K562 (cell line): ENCODE data around the gene LPGAT1. TPM values are rescaled to one million over a fixed set of nuclear protein-coding genes. Genes with fewer than 3 reads are reported as not detected.

Source experiments
- ATAC-seq: fragments of 200-7000 bp; cut with Tn5 transposase; 3 replicates; pipeline ENCODE4 v1.9.1; 2020; ENCODE audit warnings: moderate library complexity
- BruUV-seq: library from RNA; stranded (reverse); fragments of 400-500 nt; replicated peaks from 2 replicates; lab custom pipeline; 2021; lab: Mats Ljungman, UMichigan
- CTCF ChIA-PET: fragments of 300-600 bp; formaldehyde crosslinking; extraction: SDS; loops from one replicate; lab custom pipeline; 2021; ENCODE audit warnings: low intra/inter-chr PET ratio; lab: Yijun Ruan, JAX
- POLR2A ChIA-PET: fragments of 300-600, 350-650 bp; sonication (Branson Sonifier 250); formaldehyde crosslinking; extraction: SDS; loops from one replicate; lab custom pipeline; 2021; ENCODE audit warnings: antibody characterized with exemption, inconsistent platforms; lab: Yijun Ruan, JAX
- DNase-seq, 4 experiments: peaks; one replicate each; pipeline versions ENCODE4 v3.0.0 to v3.0.0-alpha.2; 2011 to 2018; ENCODE audit warnings: low spot score in 3 of 4, mixed read lengths in 3 of 4; ENCODE audit errors: extremely low read depth in 1 of 4
- FAIRE-seq: peaks from 2 replicates; lab custom pipeline; 2011; peaks lifted over from hg19 to GRCh38; lab: Jason Lieb, UNC
- H2AFZ ChIP-seq: 2 replicates; pipeline ENCODE4 v1.6.0; 2011; ENCODE audit warnings: low read depth, low read length, control low read depth, inconsistent platforms
- H3K27ac ChIP-seq: fragments of 200-600 bp; 3 replicates; pipeline ENCODE4 v1.8.0; 2011; ENCODE audit warnings: low read depth, mild to moderate bottlenecking, control low read depth, inconsistent platforms, low read length, moderate library complexity, mixed read lengths; ENCODE audit errors: extremely low read depth
- H3K27me3 ChIP-seq, 2 experiments: fragments of 300-600 bp in 1 of 2; 2 replicates in 1 of 2; 3 replicates in 1 of 2; pipeline versions ENCODE4 v1.6.0 to v1.8.0; 2011; ENCODE audit warnings: inconsistent platforms in 2 of 2, low read length in 2 of 2, mild to moderate bottlenecking in 1 of 2, mixed read lengths in 1 of 2, moderate library complexity in 1 of 2; ENCODE audit not compliant: control insufficient read depth in 2 of 2, insufficient read depth in 2 of 2
- H3K36me3 ChIP-seq: fragments of 300-600 bp; 3 replicates; pipeline ENCODE4 v1.8.0; 2011; ENCODE audit warnings: mild to moderate bottlenecking, low read length, inconsistent platforms; ENCODE audit not compliant: control insufficient read depth, insufficient read depth
- H3K4me1 ChIP-seq, 2 experiments: fragments of 200-600 bp in 1 of 2; replicated peaks in 1 of 2; 2 replicates in 1 of 2; 3 replicates in 1 of 2; pipeline versions ENCODE4 v1.5.1 to v1.8.0; 2011; ENCODE audit warnings: inconsistent platforms in 2 of 2, low read length in 2 of 2, mild to moderate bottlenecking in 1 of 2, mixed read lengths in 1 of 2, moderate library complexity in 1 of 2; ENCODE audit not compliant: control insufficient read depth in 2 of 2, insufficient read depth in 2 of 2
- H3K4me2 ChIP-seq: 2 replicates; pipeline ENCODE4 v1.6.1; 2011; ENCODE audit warnings: low read length, control low read depth, inconsistent platforms, mixed read lengths; ENCODE audit not compliant: insufficient read depth
- H3K4me3 ChIP-seq: fragments of 200-600 bp; sonication (generic), shearing (Covaris generic); 2 replicates; pipeline ENCODE4 v1.5.1; 2016; ENCODE audit warnings: control low read depth, inconsistent platforms
- H3K79me2 ChIP-seq: fragments of 200-600 bp; 3 replicates; pipeline ENCODE4 v1.8.0; 2011; ENCODE audit warnings: low read length, inconsistent platforms; ENCODE audit not compliant: control insufficient read depth, insufficient read depth
- H3K9ac ChIP-seq, 2 experiments: 2 replicates each; pipeline versions ENCODE4 v1.6.0 to v1.6.1; 2011; ENCODE audit warnings: low read depth in 2 of 2, low read length in 2 of 2, control low read depth in 1 of 2, inconsistent platforms in 1 of 2, mild to moderate bottlenecking in 1 of 2, mixed read lengths in 1 of 2; ENCODE audit not compliant: insufficient read depth in 1 of 2
- H3K9me1 ChIP-seq: one replicate; pipeline ENCODE4 v1.6.0; 2011; ENCODE audit warnings: inconsistent platforms, mild to moderate bottlenecking, low read length, moderate library complexity; ENCODE audit not compliant: control insufficient read depth, insufficient read depth
- H3K9me3 ChIP-seq: replicated peaks from 2 replicates; pipeline ENCODE4 v1.5.1; 2011; ENCODE audit warnings: low read depth, low read length, inconsistent platforms; ENCODE audit not compliant: control insufficient read depth, insufficient read depth
- H4K20me1 ChIP-seq: replicated peaks from 2 replicates; pipeline ENCODE4 v1.6.1; 2011; ENCODE audit warnings: low read length, inconsistent platforms, mixed read lengths; ENCODE audit not compliant: control insufficient read depth, insufficient read depth
- CBX1 ChIP-seq: sonication (generic); IDR thresholded peaks from 2 replicates; pipeline ENCODE4 v1.6.1; 2016; ENCODE audit warnings: antibody characterized with exemption, low read depth, mild to moderate bottlenecking
- CBX3 ChIP-seq, 2 experiments: IDR thresholded peaks; 1 replicate in 1 of 2; 2 replicates in 1 of 2; pipeline ENCODE4 v1.6.1; 2012; ENCODE audit warnings: inconsistent platforms in 2 of 2, low read length in 2 of 2, borderline replicate concordance in 1 of 2, control low read depth in 1 of 2
- CREB1 ChIP-seq, 2 experiments: sonication (generic) in 1 of 2; formaldehyde crosslinking in 1 of 2; IDR thresholded peaks; 2 replicates each; pipeline versions ENCODE4 v1.6.1 to v1.8.0; 2012 to 2022; ENCODE audit warnings: inconsistent platforms in 1 of 2, mild to moderate bottlenecking in 1 of 2, missing genetic modification reagents in 1 of 2, moderate library complexity in 1 of 2
- IFI16 ChIP-seq: fragments of 250-450 bp; sonication (Bioruptor Pico); IDR thresholded peaks from 2 replicates; pipeline ENCODE4 v2.1.2; 2022; ENCODE audit warnings: mild to moderate bottlenecking, inconsistent platforms
- PHF8 ChIP-seq: fragments of 200-600 bp; sonication (generic); IDR thresholded peaks from 2 replicates; pipeline ENCODE4 v1.6.1; 2012; ENCODE audit warnings: mixed run types, mild to moderate bottlenecking, inconsistent platforms, low read length, moderate library complexity, borderline replicate concordance
- SIN3B ChIP-seq: fragments of 450-650 bp; IDR thresholded peaks from 2 replicates; pipeline ENCODE4 v1.6.1; 2017; ENCODE audit warnings: low read depth, mild to moderate bottlenecking, moderate library complexity
- TRIM24 ChIP-seq, 2 experiments: fragments of 450-650 bp; IDR thresholded peaks; 2 replicates each; pipeline ENCODE4 v1.6.1; 2016
- ZBTB34 ChIP-seq: fragments of 250-450 bp; sonication (Bioruptor Pico); IDR thresholded peaks from 2 replicates; pipeline ENCODE4 v1.8.0; 2021; ENCODE audit warnings: mild to moderate bottlenecking, moderate library complexity
- ZNF124 ChIP-seq: sonication (generic); formaldehyde crosslinking; IDR thresholded peaks from 2 replicates; pipeline ENCODE4 v1.8.1; 2022; ENCODE audit warnings: missing genetic modification reagents
- ZNF431 ChIP-seq: sonication (generic); formaldehyde crosslinking; IDR thresholded peaks from 2 replicates; pipeline ENCODE4 v1.8.0; 2022; ENCODE audit warnings: mild to moderate bottlenecking, missing genetic modification reagents
- WGBS: fragments of 100-300 bp; shearing (Covaris generic); methylation state at CpG from one replicate; pipeline ENCODE4 v1.1.6; 2016; ENCODE audit warnings: low coverage, mixed read lengths; ENCODE audit not compliant: insufficient coverage; ENCODE audit errors: missing lambda C conversion rate; 5-methylcytosine and 5-hydroxymethylcytosine counted together
- in situ Hi-C: fragments of 300-500 bp; cut with MboI; formaldehyde crosslinking; loops from 4 replicates; pipeline ENCODE4 v1.15.0; 2018; ENCODE audit warnings: inconsistent platforms, mixed read lengths
- intact Hi-C: fragments of 100-400 bp; cut with micrococcal nuclease; formaldehyde crosslinking; loops from 2 replicates; pipeline ENCODE4 v1.14.2; 2022
- polyA plus RNA-seq, 8 experiments: library from polyadenylated mRNA; depleted of rRNA in 4 of 8; stranded (reverse) in 5 of 8; unstranded in 3 of 8; fragments of >200 nt; fragmentation: Nextera tagmentation in 2 of 8; fragmentation: Illumina TruSeq in 1 of 8; extraction: Ambion mirVana in 2 of 8; extraction: Trizol in 1 of 8; gene quantifications; 2 replicates each; pipeline versions ENCODE4 v1.2.1 to v1.2.3, GENCODE V29; 2011 to 2014; ENCODE audit warnings: inconsistent platforms in 1 of 8, missing spikeins in 1 of 8
- total RNA-seq, 7 experiments: library from RNA; depleted of rRNA in 6 of 7; stranded (reverse); fragments of >200 nt in 6 of 7; fragmentation: Illumina TruSeq in 2 of 7; extraction: Trizol in 2 of 7; gene quantifications; 2 replicates each; pipeline versions ENCODE4 v1.2.1 to v1.2.3, GENCODE V29; 2011 to 2021; ENCODE audit warnings: low replicate concordance in 1 of 7
- TF ChIP-seq, protein P1 (sequence below): sonication (generic); formaldehyde crosslinking; IDR thresholded peaks from 2 replicates; pipeline ENCODE4 v1.9.0; 2022; ENCODE audit warnings: mild to moderate bottlenecking, missing genetic modification reagents
- TF ChIP-seq, protein P2 (sequence below): IDR thresholded peaks from 2 replicates; pipeline ENCODE4 v1.6.1; 2012; ENCODE audit warnings: low read depth, low read length, improper control_type of control experiment, borderline replicate concordance

The LPGAT1 gene
- total and polyA plus RNA-seq, 9 of the 15 experiments (the other 6 are each of a cell fraction or from before 2014, with no cell fraction given) = 5.7 to 31.4 (median 16.3) TPM

DNA sequence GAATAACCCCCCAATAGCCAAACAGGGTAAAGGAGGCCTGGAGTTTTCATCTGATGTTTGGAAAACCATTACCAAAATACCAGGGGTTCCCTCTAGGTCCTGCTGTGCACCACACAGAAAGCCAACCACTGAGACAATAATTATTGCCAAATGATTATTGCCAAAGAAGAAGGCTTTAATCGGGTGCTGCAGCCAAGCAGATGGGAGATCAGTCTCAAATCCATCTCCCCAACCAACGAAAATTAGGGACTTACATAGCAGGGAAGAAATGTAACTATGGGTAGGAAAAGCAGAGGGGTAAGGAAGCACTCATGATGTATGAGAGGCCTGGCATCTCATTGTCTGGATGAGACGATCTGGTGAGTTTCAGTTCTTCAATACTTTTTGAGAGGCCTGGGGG is 28.8 kb upstream of the LPGAT1 start:
- DNase-seq = no peak
- Histone ChIP-seq H3K27me3 (peaks cover 4 to 9% of the 10 kb centered on the region in 2 experiments; a peak in 1 of 5 replicates), H3K9me1 (no peaks in the 10 kb centered on the region), H3K9ac (no peak overlapping the region), H4K20me1 (no peaks in the 10 kb centered on the region), H3K4me2 (no peak overlapping the region), H2AFZ (no peak overlapping the region), H3K79me2 (no peaks in the 10 kb centered on the region), H3K9me3 (peaks cover 5% of the 10 kb centered on the region; the same call in 1 of the 2 replicates), H3K4me3 (no peak overlapping the region), H3K27ac (no peak overlapping the region), H3K4me1 (no peaks in the 10 kb centered on the region), H3K36me3 (no peaks in the 10 kb centered on the region)
- ATAC-seq = no peak
- no TSS peak for BruUV-seq
- ChIA-PET POLR2A (no interaction called here), CTCF (no interaction called here)
- 2% methylated on average over 3 of the region's 3 CpGs for WGBS
- in situ Hi-C loops (no loop called here), intact Hi-C loops (no loop called here)
- FAIRE-seq = no peak
- peak in 1 of 2 experiments; percentile 63; a peak in 2 of 4 replicates for TF ChIP-seq TRIM24 (IDR thresholded peaks at IDR 0.05)
- TF ChIP-seq ZBTB34 (CRISPR knock-in tag) = no peak
- no peak for TF ChIP-seq PHF8
- peak; percentile 75; the same call in 1 of the 2 replicates for TF ChIP-seq CBX1
- TF ChIP-seq CBX3 (IDR thresholded peaks at IDR 0.05; ENCODE audit: borderline replicate concordance in 1 of 2, low read length in 2 of 2) = peak in 1 of 2 experiments; percentile 99; a peak in 2 of 3 replicates
- TF ChIP-seq ZNF431 (CRISPR knock-in tag) = no peak
- no peak for TF ChIP-seq CREB1 (IDR thresholded peaks at IDR 0.05)
- no peak for TF ChIP-seq CREB1 (CRISPR knock-in tag; IDR thresholded peaks at IDR 0.05)
- TF ChIP-seq, protein P1, sequence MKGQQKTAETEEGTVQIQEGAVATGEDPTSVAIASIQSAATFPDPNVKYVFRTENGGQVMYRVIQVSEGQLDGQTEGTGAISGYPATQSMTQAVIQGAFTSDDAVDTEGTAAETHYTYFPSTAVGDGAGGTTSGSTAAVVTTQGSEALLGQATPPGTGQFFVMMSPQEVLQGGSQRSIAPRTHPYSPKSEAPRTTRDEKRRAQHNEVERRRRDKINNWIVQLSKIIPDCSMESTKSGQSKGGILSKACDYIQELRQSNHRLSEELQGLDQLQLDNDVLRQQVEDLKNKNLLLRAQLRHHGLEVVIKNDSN (CRISPR knock-in tag) = no peak
- peak; percentile 100 for TF ChIP-seq ZNF124 (CRISPR knock-in tag)
- no peak for TF ChIP-seq IFI16 (CRISPR knock-in tag)
- TF ChIP-seq, protein P2, sequence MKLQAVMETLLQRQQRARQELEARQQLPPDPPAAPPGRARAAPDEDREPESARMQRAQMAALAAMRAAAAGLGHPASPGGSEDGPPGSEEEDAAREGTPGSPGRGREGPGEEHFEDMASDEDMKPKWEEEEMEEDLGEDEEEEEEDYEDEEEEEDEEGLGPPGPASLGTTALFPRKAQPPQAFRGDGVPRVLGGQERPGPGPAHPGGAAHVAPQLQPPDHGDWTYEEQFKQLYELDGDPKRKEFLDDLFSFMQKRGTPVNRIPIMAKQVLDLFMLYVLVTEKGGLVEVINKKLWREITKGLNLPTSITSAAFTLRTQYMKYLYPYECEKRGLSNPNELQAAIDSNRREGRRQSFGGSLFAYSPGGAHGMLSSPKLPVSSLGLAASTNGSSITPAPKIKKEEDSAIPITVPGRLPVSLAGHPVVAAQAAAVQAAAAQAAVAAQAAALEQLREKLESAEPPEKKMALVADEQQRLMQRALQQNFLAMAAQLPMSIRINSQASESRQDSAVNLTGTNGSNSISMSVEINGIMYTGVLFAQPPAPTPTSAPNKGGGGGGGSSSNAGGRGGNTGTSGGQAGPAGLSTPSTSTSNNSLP = no peak
- TF ChIP-seq SIN3B = no peak
